ENCODE results near the gene MAN2B2. TPM values are rescaled to one million over a fixed set of nuclear protein-coding genes. Genes with fewer than 3 reads are reported as not detected.

The MAN2B2 gene
- total RNA-seq, 1 donor from 2014 or later = 4.2 TPM

DNA sequence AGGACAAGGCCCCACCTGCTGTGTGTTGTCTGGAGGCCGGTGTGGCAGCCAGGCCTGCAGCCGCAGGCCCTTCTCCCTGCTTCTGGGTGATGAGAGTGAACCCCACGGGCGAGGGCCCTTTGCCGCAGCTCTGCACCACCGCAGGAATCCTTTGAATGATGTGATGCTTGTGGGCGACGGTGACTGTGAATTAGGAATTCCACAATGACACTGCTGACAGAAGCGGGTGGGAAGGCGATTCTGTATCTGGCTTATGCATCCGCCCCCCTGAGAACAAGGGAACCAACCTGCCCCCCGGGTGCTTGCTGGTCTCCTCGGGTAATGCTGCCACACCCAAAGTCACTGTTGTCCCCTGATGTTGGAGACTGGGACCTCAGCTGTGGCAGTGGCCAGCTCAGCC, 19.5 kb upstream of the MAN2B2 start:
- no peak overlapping the region for H3K4me3 ChIP-seq (ENCODE audit: low read length in 3 of 3)
- H3K4me1 ChIP-seq (ENCODE audit: control insufficient read depth in 3 of 3, insufficient read depth in 3 of 3, low read length in 3 of 3) = no peaks in the 10 kb centered on the region
- H3K36me3 ChIP-seq (ENCODE audit: control insufficient read depth in 3 of 3, insufficient read depth in 3 of 3, low read length in 3 of 3) = no peaks in the 10 kb centered on the region
- peaks cover 57 to 71% (median 62%) of the 10 kb centered on the region in 3 donors for H3K27me3 ChIP-seq (ENCODE audit: control insufficient read depth in 3 of 3, insufficient read depth in 3 of 3, low read length in 3 of 3)
- H3K9ac ChIP-seq (ENCODE audit: low read depth in 1 of 3, low read length in 3 of 3) = no peak overlapping the region
- peaks cover 5 to 8% (median 6%) of the 10 kb centered on the region in 3 donors for H3K9me3 ChIP-seq (ENCODE audit: control insufficient read depth in 3 of 3, low read length in 3 of 3)
- no peak overlapping the region for H3K27ac ChIP-seq (ENCODE audit: low read depth, low read length)

DNA sequence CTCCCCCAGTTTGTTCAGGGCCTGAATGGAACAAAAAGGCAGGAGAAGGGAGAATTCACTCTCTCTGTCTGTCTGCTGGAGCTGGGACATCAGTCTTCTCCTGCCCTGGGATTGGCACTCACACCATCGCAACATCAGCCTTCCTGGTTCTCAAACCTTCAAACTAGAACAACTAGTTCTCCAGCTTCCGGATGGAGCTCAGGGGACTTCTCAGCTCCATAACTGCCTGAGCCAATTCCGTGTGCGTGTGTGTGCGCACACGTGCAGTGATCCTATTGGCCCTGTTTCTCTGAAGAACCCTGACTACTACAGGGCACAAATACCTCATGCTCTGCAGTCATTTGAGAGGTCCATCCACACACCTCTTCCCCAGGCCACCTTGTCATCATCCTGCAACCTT, 18.7 kb upstream of the MAN2B2 start:
- peaks cover 64 to 78% (median 69%) of the 10 kb centered on the region in 3 donors for H3K27me3 ChIP-seq (ENCODE audit: control insufficient read depth in 3 of 3, insufficient read depth in 3 of 3, low read length in 3 of 3)
- H3K27ac ChIP-seq (ENCODE audit: low read depth, low read length) = no peak overlapping the region
- H3K36me3 ChIP-seq (ENCODE audit: control insufficient read depth in 3 of 3, insufficient read depth in 3 of 3, low read length in 3 of 3) = no peaks in the 10 kb centered on the region
- peaks cover 5 to 8% (median 6%) of the 10 kb centered on the region in 3 donors for H3K9me3 ChIP-seq (ENCODE audit: control insufficient read depth in 3 of 3, low read length in 3 of 3)
- no peak overlapping the region for H3K4me3 ChIP-seq (ENCODE audit: low read length in 3 of 3)
- no peak overlapping the region for H3K9ac ChIP-seq (ENCODE audit: low read depth in 1 of 3, low read length in 3 of 3)
- no peaks in the 10 kb centered on the region for H3K4me1 ChIP-seq (ENCODE audit: control insufficient read depth in 3 of 3, insufficient read depth in 3 of 3, low read length in 3 of 3)

DNA sequence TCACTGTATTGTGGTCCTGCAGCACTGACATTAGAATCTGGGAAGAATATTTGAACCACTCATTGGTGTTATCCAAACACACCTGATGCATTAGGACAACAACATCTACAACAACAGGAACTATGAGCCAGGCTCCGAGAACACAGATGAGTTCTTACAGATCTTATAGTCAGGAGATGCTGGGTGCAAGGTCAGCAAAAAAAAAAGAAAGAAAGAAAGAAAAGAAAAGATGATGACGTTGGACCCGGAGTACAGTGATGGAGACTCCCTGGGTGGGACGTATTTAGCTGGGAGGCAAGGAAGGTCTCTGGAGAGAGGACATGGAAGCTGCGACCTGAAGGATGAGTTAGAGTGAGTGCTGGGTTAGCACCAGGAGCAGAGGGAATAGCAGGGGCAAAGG, 17.8 kb upstream of the MAN2B2 start:
- Histone ChIP-seq H3K27me3 (ENCODE audit: control insufficient read depth in 3 of 3, insufficient read depth in 3 of 3, low read length in 3 of 3) (peaks cover 68 to 82% (median 77%) of the 10 kb centered on the region in 3 donors), H3K4me1 (ENCODE audit: control insufficient read depth in 3 of 3, insufficient read depth in 3 of 3, low read length in 3 of 3) (no peaks in the 10 kb centered on the region), H3K4me3 (ENCODE audit: low read length in 3 of 3) (no peak overlapping the region), H3K36me3 (ENCODE audit: control insufficient read depth in 3 of 3, insufficient read depth in 3 of 3, low read length in 3 of 3) (no peaks in the 10 kb centered on the region), H3K9me3 (ENCODE audit: control insufficient read depth in 3 of 3, low read length in 3 of 3) (peaks cover 0 to 2% (median 0%) of the 10 kb centered on the region in 3 donors), H3K27ac (ENCODE audit: low read depth, low read length) (no peak overlapping the region), H3K9ac (ENCODE audit: low read depth in 1 of 3, low read length in 3 of 3) (no peak overlapping the region)

DNA sequence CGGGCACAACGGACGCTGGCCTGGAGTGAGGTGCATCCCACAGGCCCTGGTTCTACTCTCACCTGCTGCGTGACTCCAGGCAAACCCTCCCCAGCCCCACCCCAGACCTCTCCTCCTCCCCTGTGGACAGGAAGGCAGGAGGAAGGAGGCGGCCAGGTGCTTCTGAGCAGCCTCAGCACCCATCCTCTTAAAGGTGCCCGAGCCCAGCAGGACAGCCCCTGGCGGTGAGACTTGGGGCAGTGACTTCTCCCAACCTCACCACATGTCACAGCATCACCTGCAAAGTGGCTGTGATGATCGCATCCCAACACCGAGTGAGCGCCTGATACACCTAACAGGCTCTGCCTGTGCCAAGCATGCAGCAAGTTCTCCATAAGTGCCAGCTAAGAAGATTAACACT, 17.1 kb upstream of the MAN2B2 start:
- Histone ChIP-seq H3K27me3 (ENCODE audit: control insufficient read depth in 3 of 3, insufficient read depth in 3 of 3, low read length in 3 of 3) (peaks cover 72 to 86% (median 83%) of the 10 kb centered on the region in 3 donors), H3K9me3 (ENCODE audit: control insufficient read depth in 3 of 3, low read length in 3 of 3) (no peaks in the 10 kb centered on the region), H3K4me3 (ENCODE audit: low read length in 3 of 3) (no peak overlapping the region), H3K27ac (ENCODE audit: low read depth, low read length) (no peak overlapping the region), H3K4me1 (ENCODE audit: control insufficient read depth in 3 of 3, insufficient read depth in 3 of 3, low read length in 3 of 3) (peaks cover 0 to 4% (median 0%) of the 10 kb centered on the region in 3 donors), H3K9ac (ENCODE audit: low read depth in 1 of 3, low read length in 3 of 3) (no peak overlapping the region), H3K36me3 (ENCODE audit: control insufficient read depth in 3 of 3, insufficient read depth in 3 of 3, low read length in 3 of 3) (no peaks in the 10 kb centered on the region)

DNA sequence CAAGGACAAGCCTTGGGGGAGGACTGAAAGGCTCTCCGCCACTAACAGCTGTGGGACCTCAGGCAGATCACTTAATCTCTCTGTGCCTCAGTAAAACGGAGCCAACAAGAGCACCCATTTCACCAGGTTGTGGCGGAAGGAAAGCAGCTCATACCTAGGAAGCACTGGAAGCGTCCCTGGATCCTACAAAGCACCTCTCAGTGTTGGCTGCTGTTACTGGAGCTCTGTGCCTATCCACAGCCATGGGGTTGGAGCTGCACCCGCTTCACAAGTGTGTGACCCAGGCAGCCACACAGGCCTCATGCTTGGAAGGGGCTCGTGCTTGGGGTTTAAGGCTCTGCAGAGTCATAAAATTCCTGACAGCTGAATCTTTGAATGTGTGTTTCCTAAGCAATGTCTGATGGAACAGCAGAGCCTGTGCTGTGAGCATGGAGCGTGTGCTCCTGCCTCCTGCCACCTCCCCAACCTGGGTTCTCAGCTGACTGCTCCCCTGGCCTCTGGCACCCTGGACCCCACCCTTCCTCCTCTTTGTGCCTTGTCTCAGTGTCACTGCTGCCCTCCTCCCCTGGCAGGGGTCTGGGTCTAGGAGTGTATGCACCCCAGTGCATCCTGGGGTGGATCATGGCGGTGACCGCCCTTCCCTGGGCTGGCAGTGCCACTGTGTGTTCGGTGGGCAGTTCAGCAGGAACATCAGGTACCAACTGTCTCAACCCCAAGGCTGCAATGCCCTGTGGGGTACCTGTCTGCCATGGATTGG, 14.4 kb upstream of the MAN2B2 start:
- no peaks in the 10 kb centered on the region for H3K36me3 ChIP-seq (ENCODE audit: control insufficient read depth in 3 of 3, insufficient read depth in 3 of 3, low read length in 3 of 3)
- H3K9ac ChIP-seq (ENCODE audit: low read depth in 1 of 3, low read length in 3 of 3) = no peak overlapping the region
- H3K27ac ChIP-seq (ENCODE audit: low read depth, low read length) = no peak overlapping the region
- peaks cover 4 to 14% (median 7%) of the 10 kb centered on the region in 3 donors for H3K4me1 ChIP-seq (ENCODE audit: control insufficient read depth in 3 of 3, insufficient read depth in 3 of 3, low read length in 3 of 3)
- H3K4me3 ChIP-seq (ENCODE audit: low read length in 3 of 3) = no peak overlapping the region
- H3K9me3 ChIP-seq (ENCODE audit: control insufficient read depth in 3 of 3, low read length in 3 of 3) = no peaks in the 10 kb centered on the region
- H3K27me3 ChIP-seq (ENCODE audit: control insufficient read depth in 3 of 3, insufficient read depth in 3 of 3, low read length in 3 of 3) = peaks cover 79 to 92% (median 82%) of the 10 kb centered on the region in 3 donors

DNA sequence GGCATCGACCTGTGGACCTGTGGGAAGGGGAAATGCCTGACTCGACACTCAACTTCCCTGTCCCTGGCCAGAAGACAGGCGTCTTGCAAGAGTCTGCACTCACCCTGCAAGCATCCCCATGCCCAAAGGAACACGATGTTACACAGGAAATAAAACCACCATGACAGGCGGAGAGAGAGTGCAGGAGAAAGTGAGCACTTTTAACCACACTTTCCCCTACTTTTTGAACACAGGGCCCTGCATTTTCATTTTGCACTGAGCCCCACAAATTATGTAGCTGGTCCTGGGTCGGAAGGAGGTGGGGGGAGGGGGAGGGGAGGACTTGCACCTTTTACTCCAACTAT, 13.8 kb upstream of the MAN2B2 start:
- H3K9ac ChIP-seq (ENCODE audit: low read depth in 1 of 3, low read length in 3 of 3) = no peak overlapping the region
- no peaks in the 10 kb centered on the region for H3K36me3 ChIP-seq (ENCODE audit: control insufficient read depth in 3 of 3, insufficient read depth in 3 of 3, low read length in 3 of 3)
- peaks cover 4 to 14% (median 7%) of the 10 kb centered on the region in 3 donors for H3K4me1 ChIP-seq (ENCODE audit: control insufficient read depth in 3 of 3, insufficient read depth in 3 of 3, low read length in 3 of 3)
- peaks cover 79 to 92% (median 82%) of the 10 kb centered on the region in 3 donors for H3K27me3 ChIP-seq (ENCODE audit: control insufficient read depth in 3 of 3, insufficient read depth in 3 of 3, low read length in 3 of 3)
- H3K4me3 ChIP-seq (ENCODE audit: low read length in 3 of 3) = no peak overlapping the region
- no peaks in the 10 kb centered on the region for H3K9me3 ChIP-seq (ENCODE audit: control insufficient read depth in 3 of 3, low read length in 3 of 3)
- no peak overlapping the region for H3K27ac ChIP-seq (ENCODE audit: low read depth, low read length)

DNA sequence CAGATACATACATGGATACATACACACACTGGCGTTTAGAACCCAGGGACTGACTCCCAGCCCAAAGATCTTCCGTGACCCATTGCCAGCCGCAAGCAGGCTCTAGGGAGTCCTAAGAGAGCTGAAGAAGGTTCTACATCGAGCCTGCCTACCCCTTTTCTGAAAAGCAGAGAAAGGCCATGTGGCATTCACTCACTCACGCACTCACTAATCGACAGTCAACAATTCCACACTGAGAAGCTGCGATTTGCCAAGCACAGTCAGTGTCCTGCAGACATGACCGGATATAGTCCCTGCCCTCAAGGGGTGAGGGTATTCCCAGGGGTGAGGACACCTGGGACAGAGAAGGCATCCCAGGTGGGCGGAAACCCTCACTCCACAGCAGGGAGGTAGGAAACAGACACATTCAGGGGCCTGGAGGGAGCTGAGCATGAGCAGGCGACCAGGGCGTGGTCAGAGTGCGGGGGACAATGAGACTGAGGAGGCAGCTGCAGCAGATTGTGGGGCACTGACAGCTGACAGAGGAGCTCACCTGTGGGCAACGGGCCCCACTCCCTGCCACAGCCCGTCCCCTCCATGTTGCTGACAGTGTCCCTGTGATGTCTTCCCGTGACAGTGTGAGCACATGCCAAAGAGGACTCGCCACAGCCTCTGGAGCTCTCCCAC, 13.2 kb upstream of the MAN2B2 start:
- no peak overlapping the region for H3K9ac ChIP-seq (ENCODE audit: low read depth in 1 of 3, low read length in 3 of 3)
- no peak overlapping the region for H3K27ac ChIP-seq (ENCODE audit: low read depth, low read length)
- H3K9me3 ChIP-seq (ENCODE audit: control insufficient read depth in 3 of 3, low read length in 3 of 3) = no peaks in the 10 kb centered on the region
- H3K36me3 ChIP-seq (ENCODE audit: control insufficient read depth in 3 of 3, insufficient read depth in 3 of 3, low read length in 3 of 3) = no peaks in the 10 kb centered on the region
- no peak overlapping the region for H3K4me3 ChIP-seq (ENCODE audit: low read length in 3 of 3)
- peaks cover 75 to 92% (median 77%) of the 10 kb centered on the region in 3 donors for H3K27me3 ChIP-seq (ENCODE audit: control insufficient read depth in 3 of 3, insufficient read depth in 3 of 3, low read length in 3 of 3)
- peaks cover 4 to 14% (median 7%) of the 10 kb centered on the region in 3 donors for H3K4me1 ChIP-seq (ENCODE audit: control insufficient read depth in 3 of 3, insufficient read depth in 3 of 3, low read length in 3 of 3)

DNA sequence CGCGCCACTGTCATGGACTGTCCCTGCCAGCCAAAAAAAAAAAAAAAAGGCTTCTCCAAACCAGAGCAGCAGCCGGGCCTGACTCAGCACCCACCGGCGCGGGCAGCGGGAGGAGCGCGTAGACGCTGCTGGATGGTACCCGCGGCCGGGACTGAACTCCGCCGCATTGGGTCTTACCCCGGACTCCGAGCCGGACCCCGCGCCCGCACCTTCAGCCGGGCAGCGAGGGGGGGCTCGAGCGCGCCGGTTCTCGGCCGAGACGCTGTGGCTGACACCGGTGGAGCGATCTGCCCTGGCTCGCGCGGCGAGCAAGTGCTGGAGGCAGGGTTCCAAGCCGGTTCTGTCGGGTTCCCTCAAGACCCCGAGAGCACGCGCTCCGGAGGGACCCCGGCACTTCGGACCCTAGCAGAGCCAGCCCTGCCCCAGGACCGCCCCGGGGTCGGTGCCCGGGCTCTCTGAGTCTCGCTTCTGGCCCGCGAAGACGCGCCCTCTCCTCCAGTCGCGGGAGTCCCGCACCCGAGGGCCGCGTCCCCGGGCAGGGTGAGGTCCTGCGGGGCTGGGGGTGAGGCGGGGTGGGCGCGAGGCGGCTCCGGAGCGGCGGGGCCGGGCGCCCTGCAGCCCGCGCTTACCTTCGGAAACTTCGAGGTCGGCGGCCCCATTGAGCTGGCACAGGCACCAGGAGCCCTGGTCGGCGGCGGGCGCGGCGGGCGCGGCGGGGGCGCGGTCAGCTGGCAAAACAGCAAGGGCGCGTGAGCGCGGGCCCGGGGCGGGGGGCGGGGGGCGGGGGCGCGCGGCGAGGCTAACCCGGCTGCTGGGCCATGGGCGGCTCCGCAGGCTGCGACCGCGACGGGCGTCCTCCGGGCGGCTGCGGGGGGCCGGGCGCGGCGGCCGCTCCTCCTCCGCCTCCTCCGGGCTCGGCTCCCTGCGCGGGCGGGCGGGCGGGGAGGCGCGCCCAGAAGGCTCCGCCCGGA, 11.8 kb upstream of the MAN2B2 start:
- H3K27ac ChIP-seq (ENCODE audit: low read depth, low read length) = no peak overlapping the region
- no peaks in the 10 kb centered on the region for H3K36me3 ChIP-seq (ENCODE audit: control insufficient read depth in 3 of 3, insufficient read depth in 3 of 3, low read length in 3 of 3)
- H3K4me3 ChIP-seq (ENCODE audit: low read length in 3 of 3) = peak overlapping the region in 2 of 3 donors; percentile 45 to 54
- H3K27me3 ChIP-seq (ENCODE audit: control insufficient read depth in 3 of 3, insufficient read depth in 3 of 3, low read length in 3 of 3) = peaks cover 71 to 84% (median 72%) of the 10 kb centered on the region in 3 donors
- H3K9me3 ChIP-seq (ENCODE audit: control insufficient read depth in 3 of 3, low read length in 3 of 3) = no peaks in the 10 kb centered on the region
- H3K9ac ChIP-seq (ENCODE audit: low read depth in 1 of 3, low read length in 3 of 3) = no peak overlapping the region
- peaks cover 4 to 14% (median 7%) of the 10 kb centered on the region in 3 donors for H3K4me1 ChIP-seq (ENCODE audit: control insufficient read depth in 3 of 3, insufficient read depth in 3 of 3, low read length in 3 of 3)

DNA sequence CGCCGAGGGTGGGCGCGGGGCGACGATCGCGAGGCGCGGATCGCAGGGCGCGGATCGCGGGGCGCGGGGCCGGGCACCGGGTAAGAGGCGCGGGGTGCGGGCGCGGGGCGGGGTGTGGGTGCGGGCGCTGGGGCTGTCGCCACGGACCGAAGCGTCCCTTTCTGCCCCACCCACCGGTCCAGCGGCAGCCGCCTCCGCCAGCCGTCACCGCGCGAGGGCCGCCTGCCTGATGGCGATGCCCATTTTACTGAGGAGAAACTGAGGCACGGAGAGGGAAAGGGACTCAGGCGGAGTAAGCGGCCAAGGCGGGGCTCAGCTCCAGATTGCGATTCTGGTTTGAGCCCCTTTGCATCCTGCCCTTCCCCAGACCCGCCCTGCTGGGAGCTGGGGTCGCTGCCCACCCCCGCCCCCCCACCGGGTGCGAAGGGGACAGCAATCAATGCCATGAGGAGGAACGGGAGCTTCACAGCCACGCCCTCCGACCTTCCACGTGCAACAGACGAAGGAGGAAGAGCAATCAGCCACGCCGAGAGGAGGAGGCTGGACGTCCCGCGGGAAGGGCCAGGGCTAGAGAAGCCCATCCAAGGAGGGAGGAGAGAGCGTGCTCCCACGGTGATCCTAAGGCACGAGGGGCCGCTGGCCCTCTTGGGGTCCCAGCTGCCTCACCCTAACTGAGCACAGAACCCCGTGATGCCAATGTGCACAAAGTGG, 10.9 kb upstream of the MAN2B2 start:
- Histone ChIP-seq H3K4me1 (ENCODE audit: control insufficient read depth in 3 of 3, insufficient read depth in 3 of 3, low read length in 3 of 3) (peaks cover 4 to 14% (median 7%) of the 10 kb centered on the region in 3 donors), H3K36me3 (ENCODE audit: control insufficient read depth in 3 of 3, insufficient read depth in 3 of 3, low read length in 3 of 3) (no peaks in the 10 kb centered on the region), H3K27ac (ENCODE audit: low read depth, low read length) (no peak overlapping the region), H3K4me3 (ENCODE audit: low read length in 3 of 3) (peak overlapping the region in 1 of 3 donors; percentile 36), H3K27me3 (ENCODE audit: control insufficient read depth in 3 of 3, insufficient read depth in 3 of 3, low read length in 3 of 3) (peaks cover 65 to 76% (median 70%) of the 10 kb centered on the region in 3 donors), H3K9me3 (ENCODE audit: control insufficient read depth in 3 of 3, low read length in 3 of 3) (no peaks in the 10 kb centered on the region), H3K9ac (ENCODE audit: low read depth in 1 of 3, low read length in 3 of 3) (no peak overlapping the region)
